SU-DHL-6 (cell line): Measurements from ENCODE around the gene TMED7.

ENCODE experiments used
- EZH2phosphoT487 ChIP-seq: fragments of 200-600 bp; sonication (generic), shearing (Covaris generic); conservative IDR thresholded peaks from 2 replicates; pipeline ENCODE4 v1.6.1; 2018; ENCODE audit warnings: mild to moderate bottlenecking, antibody characterized with exemption, low read length, moderate library complexity, mixed read lengths
- TF ChIP-seq, protein P1 (sequence below): fragments of 200-600 bp; sonication (generic); IDR thresholded peaks from one replicate; pipeline ENCODE4 v1.5.1; 2017; ENCODE audit warnings: antibody characterized with exemption, mild to moderate bottlenecking, low read length, moderate library complexity; ENCODE audit not compliant: insufficient read depth, poor library complexity, severe bottlenecking

DNA sequence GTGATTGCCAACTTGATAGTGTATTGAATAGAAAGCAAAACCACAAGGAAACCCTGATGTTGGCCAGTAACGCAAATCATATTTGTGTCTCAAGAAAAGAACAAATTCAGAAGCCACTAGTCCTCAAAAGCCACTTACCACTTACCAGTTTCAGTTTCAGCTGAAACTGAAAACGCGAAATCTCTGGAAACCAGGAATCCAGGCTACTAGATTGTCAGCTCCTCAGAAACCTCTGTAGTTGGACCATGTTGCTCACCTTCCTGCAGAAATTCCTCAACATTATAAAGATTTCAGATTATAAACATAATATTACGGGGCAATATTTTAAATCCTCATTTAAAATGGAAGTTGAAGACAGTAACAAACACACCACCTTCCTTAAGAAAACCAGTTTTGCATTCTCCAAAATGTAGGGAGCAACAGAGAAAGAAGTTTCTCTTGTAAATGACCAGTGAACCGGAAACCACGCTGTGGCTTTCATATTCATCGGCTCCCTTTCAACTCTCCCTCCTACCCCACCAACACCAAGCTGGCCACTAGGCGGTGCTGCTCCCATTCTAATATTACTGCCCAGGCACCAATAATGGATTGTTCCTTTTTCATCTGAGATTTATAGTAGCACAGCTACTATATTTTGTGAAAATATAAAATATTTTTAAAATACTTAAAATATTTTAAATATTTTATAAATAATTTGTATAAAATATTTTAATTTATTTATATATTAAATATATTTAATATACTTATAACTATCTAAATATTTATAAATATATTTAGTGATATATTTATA is 8.7 kb upstream of the TMED7 start:
- TF ChIP-seq, protein P1, sequence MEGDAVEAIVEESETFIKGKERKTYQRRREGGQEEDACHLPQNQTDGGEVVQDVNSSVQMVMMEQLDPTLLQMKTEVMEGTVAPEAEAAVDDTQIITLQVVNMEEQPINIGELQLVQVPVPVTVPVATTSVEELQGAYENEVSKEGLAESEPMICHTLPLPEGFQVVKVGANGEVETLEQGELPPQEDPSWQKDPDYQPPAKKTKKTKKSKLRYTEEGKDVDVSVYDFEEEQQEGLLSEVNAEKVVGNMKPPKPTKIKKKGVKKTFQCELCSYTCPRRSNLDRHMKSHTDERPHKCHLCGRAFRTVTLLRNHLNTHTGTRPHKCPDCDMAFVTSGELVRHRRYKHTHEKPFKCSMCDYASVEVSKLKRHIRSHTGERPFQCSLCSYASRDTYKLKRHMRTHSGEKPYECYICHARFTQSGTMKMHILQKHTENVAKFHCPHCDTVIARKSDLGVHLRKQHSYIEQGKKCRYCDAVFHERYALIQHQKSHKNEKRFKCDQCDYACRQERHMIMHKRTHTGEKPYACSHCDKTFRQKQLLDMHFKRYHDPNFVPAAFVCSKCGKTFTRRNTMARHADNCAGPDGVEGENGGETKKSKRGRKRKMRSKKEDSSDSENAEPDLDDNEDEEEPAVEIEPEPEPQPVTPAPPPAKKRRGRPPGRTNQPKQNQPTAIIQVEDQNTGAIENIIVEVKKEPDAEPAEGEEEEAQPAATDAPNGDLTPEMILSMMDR: peak; percentile 62
- TF ChIP-seq EZH2phosphoT487: no peak
